H1 (cell line): ENCODE results near the gene RPL6. TPM values are rescaled to one million over a fixed set of nuclear protein-coding genes. Genes with fewer than 3 reads are reported as not detected.

ENCODE experiments used
- SUZ12 ChIP-seq: fragments of 200-600 bp; sonication (generic); IDR thresholded peaks from 2 replicates; pipeline ENCODE4 v1.6.1; 2012; ENCODE audit warnings: mild to moderate bottlenecking, inconsistent platforms, low read length, moderate library complexity, mixed read lengths
- polyA plus RNA-seq, 7 experiments: library from polyadenylated mRNA; depleted of rRNA in 3 of 7; stranded (reverse) in 5 of 7; unstranded in 2 of 7; fragments of >200 nt in 5 of 7; fragments of 200-250 nt in 2 of 7; gene quantifications; 1 replicate in 5 of 7; 2 replicates in 1 of 7; 4 replicates in 1 of 7; pipeline versions ENCODE4 v1.2.1 to v1.2.3, GENCODE V29; 2011 to 2013; ENCODE audit warnings: missing spikeins in 2 of 7, mixed read lengths in 2 of 7
- total RNA-seq: library from RNA; stranded (reverse); fragmentation: NEBNext Ultra II Directional; extraction: Animal tissue kit (Norgen Biotek cat#: 25700); gene quantifications from 2 replicates; pipeline ENCODE4 v1.2.1, GENCODE V29; 2021

Gene RPL6
- total and polyA plus RNA-seq, 2 of the 8 experiments (the other 6 are each of a cell fraction or from before 2014, with no cell fraction given): 1,073 to 1,643 TPM

DNA sequence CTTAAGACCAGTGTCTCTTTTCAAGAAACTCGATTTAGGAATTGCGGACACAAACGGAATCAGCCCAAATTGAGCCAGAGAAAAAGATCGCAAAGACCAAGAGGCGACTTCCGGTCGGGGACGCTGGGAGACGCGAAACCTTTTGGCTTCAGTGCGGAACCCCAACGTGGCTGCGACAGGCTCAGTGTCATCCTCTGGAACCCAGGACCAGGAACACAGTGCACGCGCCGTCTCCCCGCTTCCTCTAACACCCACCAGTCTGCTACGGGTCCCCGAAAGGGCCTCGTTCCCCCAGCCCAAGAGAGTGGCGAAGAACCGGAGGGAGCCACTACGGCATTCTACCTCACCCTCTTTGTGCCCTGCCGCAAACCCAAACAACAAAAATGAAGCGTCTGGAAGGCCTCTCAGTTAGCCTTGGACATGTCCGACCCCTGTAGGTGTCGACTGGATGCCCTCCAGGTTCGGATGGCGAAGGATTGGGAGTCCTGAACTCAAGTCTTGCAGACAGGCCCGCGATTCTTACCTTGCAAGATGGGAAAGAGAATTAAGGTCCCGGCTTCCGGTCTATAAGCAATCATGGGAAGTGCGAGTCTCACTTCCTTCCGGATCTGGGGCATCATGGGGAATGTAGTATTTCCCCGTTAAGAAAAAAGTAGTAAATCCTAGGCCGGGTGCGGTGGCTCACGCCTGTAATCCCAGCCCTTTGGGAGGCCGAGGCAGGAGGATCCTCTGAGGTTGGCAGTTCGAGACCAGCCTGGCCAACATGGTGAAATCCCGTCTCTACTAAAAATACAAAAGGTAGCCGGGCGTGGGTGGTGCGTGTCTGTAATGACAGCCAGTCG lies at the start of gene RPL6 (continued):
- no peak for TF ChIP-seq SUZ12
